HL-60/S4 treated with retinoic acid at 250 ng/mL for 4 days and 3 days (cell line): ENCODE results near the gene TRPT1.

Experiments used
- in situ Hi-C: fragments of 300-500 bp; cut with MboI; formaldehyde crosslinking; loops from 2 replicates; pipeline ENCODE4 v1.7.0; 2022; ENCODE audit warnings: low sequenced_read_pairs

Gene TRPT1

DNA sequence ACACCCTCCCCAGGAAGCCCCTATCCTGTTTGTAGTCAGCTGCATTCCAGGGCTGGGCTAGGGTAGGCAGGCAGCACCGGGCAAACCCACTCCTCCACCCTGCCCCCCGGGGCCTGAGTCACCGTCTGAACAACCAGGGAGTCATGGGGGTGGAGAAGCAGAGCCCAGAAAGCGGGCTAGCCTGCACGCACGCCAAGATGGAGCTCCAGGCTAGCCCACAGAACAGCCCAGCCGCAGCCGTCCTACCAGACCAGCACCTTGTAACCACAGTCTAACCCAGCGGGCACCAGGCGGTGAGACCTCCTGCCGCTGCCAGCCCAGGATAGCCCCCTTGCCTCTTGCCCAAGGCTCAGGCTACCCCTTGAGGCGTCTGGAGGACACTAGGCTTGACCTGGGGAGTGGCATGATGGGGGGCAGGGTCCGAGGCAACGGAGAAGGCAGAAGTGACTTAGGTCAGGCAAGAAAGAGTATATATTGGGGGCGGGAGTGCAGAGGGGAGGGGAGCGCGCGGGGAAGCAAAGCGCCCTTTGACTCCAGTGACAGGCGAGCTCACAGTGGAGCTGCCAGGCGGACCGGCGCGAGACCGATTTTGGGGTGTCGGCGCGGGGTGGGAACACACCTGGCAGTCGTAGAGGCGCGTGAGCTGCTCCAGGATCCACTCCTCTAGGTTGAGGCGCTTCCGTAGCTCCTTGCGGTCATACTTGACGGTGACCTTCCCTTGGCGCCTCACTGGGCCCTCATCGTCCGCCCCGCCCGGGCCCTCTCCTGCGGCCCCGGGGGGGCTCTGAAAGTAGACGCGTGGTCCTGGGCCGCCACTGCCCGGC is 20.0 kb upstream of the TRPT1 start:
- in situ Hi-C loops: no loop called here

DNA sequence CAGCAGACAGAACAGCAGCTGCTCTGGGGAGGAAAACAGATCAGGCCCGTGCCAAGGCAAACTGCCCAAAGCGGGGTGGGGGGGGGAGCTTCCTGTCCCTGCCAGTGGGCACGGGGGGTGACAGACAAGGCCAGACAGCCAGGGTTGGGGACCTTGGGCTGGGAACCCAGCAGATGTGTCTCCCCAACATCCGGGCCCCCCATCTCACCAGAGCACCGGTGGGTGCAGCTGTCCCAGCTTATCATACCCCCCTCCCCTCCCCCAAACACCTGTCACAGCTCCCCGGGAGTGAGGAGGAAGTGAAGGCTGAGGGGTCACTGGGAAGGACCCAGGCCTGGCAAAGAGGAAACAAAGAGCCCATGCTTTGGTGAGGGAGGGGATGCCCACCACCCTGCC is 19.4 kb upstream of the TRPT1 start:
- in situ Hi-C loops: no loop called here

DNA sequence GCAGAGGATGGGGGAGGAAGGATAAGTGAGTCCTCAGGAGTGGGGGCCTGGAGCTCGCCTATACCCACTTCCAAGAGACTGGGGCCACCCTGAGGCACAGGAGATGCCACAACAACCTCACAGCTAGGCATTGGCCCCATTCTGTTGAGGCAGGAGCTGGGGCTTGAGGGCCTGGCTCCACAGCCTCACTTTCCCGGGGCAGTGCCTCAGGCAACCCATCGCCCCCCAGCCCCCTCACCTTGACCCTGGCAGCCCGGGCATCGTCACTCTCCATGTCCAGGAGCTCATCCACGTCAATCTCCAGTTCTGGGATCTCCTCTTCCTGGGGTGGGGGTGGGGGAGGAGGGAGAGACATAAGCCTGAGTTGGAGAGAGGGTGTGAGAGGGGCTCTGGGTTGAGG is 19.0 kb upstream of the TRPT1 start:
- in situ Hi-C loops: no loop called here

DNA sequence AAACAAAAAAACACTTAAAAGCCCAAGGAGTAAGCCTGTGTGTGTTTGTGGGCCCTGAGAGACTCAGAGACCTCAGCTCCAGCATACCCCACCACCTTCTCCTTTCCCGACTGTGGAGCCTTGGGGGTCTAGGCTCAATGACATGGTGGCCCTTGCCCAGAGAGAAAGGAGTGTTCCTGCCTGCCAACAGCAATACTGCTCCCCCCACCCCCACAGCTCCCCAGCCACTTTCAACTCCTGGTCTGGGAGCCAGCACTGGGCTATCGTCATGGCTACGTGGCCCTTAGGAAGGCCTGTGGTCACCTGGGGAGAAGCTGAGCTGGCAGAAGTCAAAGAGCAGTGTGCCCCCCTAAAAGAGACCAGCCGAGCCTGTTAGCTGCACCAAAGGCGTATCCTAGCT is 18.1 kb upstream of the TRPT1 start:
- in situ Hi-C loops: no loop called here

DNA sequence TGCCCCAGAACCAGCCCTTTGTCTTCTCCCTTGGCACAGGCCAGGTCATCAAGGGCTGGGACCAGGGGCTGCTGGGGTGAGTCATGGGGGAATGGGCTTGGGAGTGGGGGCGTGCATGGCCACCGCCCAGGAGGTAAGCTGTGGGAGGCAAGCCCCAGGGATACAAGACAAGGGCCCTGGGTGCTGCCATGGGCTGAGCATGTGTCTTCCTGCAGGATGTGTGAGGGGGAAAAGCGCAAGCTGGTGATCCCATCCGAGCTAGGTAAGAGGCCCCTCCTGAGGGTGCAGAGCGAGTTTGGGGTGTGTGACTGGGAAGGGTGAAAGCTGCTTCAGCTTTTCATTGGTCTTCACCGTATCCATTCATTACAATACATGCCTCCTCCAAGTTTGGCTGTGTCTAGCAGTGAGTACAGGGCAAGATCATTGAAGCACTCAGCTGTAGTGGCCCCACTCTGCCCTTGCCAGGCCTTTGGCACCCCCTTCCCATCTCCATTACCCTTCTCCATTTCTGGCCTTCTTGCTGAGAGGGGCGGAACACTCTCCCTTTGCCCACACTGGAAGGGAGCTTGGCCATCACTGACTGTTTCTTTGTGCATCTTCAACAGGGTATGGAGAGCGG is 17.4 kb upstream of the TRPT1 start:
- in situ Hi-C loops: no loop called here

DNA sequence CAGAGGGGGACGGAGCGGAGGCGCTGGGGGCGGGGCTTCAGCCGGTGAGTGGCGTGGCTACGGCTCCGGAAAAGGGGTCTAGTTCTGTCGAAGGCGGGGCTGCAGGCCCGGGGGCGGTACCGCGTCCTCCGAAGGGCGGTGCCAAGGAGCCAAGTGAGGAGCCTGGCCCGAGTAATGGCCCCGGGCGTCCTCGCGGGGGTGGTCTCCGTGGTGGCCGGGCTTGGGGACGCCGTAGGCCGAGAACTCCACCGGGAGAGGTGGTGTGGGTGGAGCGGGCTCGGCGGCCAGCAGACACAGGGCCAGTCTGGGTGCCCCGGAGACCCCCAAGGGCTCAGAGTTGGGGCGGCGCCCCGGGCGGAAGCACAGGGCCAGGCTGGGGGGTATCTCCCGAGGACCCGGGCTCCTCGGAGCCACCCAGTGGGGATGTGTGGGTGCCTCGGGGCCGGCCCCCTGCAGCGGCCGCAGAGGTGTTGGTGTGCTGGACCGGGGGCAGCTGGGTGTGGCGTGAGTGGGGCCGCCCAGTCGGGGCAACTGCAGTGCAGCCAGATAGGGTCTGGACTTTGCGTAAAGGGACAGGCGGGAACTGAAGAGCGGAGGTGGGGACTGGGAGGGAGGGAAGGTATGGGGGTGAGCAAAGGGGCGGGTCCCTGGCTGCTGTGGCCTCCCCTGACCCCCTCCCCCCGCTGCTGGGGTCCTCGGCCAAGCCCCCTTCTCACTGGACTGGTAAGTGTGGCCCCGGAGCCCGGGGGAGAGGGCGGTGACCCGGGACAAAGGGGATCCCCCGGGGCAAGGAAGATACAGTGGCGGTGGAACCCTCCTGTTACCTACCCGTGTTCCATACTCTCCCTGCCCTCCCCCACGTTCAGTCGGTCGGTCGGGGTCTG is 15.7 kb upstream of the TRPT1 start:
- in situ Hi-C loops: no loop called here

DNA sequence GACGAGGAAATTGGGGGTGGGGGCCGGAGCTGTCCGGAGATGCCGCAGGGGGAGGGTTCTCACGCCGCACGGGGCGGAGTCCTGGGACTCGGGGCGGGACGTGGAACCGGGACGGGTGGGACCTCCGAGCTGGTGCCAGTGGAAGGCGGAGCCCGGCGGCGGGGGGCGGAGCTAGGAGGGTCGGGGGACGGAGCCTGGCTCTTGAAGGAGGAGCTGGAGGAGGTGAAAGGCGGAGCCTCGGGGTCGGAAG is 15.2 kb upstream of the TRPT1 start:
- in situ Hi-C loops: no loop called here

DNA sequence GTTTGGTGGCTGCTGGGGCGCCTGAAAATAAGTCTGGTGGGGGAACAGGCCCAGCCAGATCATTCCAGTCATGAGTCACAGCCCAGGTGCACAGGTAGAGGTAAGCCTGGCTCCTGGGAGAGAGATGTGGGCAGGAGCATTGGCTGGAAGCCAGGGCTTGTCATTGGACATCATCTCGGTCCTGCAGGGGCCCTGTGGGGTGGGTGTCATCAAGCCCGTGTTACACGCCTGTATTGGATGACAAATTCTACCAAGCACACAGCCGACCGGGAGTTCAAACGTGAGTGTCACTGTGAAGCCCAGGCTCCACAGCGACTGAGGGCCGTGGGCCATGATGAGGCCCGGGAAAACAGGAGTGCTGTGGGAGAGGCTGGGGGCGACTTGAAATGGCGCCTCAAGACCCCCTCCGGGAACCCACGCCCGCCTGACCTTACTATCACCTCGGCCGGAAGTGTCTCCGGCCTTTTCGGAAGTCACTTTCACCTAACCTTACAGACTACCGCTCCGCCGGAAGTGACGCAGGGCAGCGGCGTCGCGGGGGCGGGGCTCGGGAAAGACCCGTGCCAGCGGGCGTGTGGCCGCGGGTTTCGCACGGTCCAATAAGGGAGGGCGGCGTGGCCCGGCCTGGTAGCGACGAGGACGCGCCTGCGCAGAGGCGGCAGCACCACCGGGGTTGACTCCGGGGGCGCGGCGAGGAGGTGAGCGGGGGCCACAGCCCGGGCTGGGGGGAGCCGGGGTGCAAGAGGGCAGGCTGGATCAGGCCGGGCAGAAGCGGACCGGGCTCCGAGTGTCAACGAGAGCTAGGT is 14.7 kb upstream of the TRPT1 start, which contains the start of gene FKBP2:
Gene FKBP2 (plus strand): TSS at position 661 of the 806 bp plus-strand sequence. CDS start 1,293 bp downstream, outside the sequence.
- in situ Hi-C loops: no loop called here

DNA sequence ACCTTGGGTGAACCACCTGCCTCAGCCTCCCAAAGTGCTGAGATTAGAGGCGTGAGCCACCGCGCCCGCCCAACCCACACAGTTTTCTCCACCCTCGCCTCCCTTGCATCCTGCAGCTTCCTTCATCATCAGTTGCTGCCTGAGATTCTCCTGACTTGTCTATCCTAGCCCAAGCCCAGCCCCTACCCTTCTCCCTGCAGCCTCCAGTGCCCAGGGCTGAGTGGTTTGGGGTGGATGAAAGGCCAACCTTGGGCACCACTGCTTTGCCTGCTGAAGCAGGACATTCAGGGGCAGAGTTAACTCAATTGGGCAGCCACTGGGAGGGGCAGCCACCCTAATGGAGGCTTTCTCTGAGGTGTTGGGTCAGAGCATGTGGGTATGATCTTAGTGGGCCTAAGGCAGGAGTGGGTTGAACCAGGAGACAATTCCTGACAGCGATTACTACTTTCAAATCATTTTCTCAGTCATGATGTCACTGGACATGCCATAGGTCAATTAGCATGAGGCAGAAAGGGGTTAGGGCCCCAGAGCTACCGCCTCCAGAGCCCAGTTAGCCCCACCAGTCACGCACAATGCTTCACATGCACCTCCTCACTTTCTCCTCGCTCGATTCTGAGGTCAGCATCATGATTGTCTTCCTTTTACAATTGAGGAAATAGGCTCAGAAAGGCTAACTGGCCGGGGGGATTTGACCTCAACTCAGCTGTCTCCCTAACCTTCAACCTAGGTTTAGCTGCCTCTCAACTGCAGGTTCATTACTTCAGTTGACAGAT is 13.9 kb upstream of the TRPT1 start:
- in situ Hi-C loops: no loop called here

DNA sequence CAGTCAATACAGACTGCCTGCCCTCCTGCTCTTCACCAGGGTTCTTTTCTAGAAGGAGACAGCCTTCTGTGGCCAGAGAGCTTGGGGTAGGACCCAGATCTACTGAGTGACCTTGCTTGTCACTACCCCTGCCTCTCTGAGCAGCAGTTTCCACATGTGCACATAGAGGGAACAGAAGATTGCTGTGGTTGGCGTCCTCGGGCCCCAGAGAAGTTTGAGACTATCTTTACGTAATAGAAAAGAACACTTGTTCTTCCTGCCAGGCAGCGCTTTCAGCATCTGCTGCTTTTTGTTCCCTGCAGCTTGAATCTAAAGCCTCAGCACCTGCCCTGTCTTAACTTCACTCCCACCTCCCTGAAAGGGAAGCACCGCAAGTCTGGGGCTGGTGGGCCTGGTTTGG is 13.0 kb upstream of the TRPT1 start:
- in situ Hi-C loops: no loop called here

DNA sequence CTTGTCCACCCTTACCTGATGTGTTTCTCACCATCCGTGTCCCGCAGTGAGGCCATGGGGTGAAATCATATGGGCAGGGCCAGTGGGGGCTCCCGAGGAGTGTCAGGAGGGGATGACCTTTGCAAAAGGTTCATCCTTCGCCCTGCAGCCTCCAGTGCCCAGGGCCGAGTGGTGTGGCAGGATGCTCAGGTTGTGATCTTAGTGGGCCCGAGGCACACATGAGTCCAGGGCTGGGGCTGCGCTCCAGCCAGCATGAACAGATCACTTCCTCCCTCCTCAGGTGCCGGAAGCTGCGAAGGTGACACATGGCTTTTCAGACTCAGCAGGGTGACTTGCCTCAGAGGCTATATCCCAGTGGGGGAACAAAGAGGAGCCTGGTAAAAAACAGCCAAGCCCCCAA is 12.1 kb upstream of the TRPT1 start:
- in situ Hi-C loops: no loop called here

DNA sequence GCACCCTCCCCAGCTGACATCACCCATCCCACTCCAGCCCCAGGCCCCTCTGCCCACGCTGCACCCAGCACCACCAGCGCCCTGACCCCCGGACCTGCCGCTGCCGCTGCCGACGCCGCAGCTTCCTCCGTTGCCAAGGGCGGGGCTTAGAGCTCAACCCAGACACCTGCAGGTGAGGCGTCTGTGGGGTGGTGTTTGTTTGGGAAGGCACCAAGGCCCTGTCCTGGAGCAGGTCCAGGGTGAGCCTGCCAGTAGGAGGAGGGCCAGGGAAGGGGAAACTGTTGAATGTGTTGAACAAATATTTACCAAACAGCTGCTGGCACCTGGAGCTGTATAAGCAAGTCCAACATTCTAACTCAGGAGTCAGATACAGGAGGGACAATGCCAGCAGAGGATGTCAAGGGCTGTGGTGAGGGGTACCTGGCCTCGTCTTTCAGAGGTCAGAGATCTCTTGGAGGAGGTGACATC is 11.5 kb upstream of the TRPT1 start:
- in situ Hi-C loops: no loop called here

DNA sequence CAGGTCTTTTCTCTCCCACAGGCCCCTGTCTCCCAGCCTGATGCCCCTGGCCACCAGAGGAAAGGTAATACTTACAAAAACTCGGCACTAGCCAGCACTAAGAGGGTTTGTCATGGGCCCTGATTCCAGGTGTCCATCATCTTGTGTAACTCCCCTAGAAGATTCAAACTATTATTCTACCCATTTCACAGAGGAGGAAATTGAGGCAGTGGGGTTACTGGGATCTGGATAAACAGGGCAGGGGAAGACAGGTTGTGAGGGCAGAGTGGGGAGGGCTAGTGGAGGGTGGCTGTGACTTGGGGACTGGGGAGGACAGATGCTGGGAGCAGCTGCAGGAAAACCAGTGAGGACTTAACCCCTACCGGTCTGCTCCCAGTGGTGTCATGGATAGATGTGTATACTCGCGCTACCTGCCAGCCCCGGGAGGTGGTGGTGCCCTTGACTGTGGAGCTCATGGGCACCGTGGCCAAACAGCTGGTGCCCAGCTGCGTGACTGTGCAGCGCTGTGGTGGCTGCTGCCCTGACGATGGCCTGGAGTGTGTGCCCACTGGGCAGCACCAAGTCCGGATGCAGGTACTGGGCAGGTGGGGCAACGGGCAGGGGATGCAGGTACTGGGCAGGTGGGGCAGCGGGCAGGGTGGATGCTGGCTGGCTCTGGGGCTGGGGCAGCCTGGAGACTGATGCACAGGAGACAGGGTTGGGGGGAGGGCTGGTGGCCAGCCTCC is 9.6 kb upstream of the TRPT1 start:
- in situ Hi-C loops: no loop called here

DNA sequence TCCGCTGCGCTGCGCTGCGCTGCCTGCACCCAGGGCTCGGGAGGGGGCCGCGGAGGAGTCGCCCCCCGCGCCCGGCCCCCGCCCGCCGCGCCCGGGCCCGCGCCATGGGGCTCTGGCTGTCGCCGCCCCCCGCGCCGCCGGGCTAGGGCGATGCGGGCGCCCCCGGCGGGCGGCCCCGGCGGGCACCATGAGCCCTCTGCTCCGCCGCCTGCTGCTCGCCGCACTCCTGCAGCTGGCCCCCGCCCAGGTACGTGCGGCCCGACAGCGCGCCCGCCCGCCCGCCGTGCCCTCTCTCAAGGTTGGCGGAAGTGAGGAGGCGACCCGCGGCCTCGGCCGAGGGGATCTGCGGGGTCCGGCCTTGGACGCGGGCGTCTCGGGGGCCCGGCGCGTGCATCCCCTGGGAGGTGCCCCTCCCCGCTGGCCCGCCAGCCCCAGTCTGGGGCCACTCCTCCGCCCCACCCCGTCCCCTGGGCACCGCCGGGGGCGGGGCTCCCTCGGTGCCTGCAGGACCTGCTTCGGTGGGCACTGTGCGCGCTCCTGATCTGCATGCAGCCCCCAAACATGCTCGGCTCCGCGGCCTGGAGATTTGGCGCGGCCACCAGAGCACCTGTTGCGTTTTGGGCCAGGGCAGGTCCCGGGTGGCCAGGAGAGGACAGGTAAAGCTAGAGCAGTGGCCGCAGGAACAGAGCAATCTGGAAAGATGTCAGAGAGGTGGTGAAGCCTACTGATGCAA is 8.8 kb upstream of the TRPT1 start:
- in situ Hi-C loops: no loop called here

DNA sequence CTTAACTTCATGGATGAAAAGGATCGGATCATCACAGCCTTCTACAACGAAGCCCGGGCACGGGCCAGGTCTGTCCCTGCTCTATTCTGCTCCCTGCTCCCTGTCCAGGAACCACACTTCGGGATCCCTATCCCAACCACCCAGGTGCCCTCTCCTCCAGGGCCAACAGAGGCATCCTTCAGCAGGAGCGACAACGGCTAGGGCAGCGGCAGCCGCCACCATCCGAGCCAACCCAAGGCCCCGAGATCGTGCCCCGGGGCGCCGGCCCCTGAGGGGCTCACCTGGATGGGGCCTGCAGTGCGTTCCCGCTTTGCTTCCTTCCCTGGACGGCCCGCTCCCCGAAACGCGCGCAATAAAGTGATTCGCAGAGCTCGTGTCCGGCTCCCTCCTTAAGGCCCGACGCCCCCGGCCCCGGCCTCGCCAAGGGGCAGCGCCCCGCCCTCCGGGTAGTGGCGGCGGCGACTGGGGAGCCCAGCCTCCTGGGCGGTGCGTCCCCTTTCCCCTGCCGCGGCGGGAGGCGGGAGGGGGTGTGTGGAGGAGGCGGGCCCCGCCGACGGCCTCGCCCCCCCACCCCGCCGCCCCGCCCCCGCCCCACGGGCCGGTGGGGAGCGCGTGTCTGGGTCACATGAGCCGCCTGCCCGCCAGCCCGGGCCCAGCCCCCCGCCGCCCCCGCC is 8.1 kb upstream of the TRPT1 start, which contains the start of gene VEGFB:
Gene VEGFB (plus strand): TSS at position 672 of the 674 bp plus-strand sequence. CDS start 250 bp downstream, outside the sequence.
- in situ Hi-C loops: no loop called here

DNA sequence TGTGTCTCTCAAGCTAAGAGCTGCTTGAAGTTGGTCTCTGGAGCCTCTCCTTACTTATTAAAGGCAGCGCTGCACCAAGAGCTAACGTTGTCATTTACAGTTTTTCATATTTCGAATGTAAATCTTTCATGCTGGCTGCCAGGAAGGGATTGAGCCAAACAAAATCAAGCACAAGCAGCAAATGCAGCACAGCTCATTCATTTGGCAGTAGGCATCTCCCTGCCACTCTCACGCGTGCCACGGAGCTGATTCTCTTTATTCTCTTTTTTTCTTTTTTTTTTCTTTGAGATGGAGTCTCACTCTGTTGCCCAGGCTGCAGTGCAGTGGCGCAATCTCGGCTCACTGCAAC is 7.0 kb upstream of the TRPT1 start:
- in situ Hi-C loops: no loop called here

DNA sequence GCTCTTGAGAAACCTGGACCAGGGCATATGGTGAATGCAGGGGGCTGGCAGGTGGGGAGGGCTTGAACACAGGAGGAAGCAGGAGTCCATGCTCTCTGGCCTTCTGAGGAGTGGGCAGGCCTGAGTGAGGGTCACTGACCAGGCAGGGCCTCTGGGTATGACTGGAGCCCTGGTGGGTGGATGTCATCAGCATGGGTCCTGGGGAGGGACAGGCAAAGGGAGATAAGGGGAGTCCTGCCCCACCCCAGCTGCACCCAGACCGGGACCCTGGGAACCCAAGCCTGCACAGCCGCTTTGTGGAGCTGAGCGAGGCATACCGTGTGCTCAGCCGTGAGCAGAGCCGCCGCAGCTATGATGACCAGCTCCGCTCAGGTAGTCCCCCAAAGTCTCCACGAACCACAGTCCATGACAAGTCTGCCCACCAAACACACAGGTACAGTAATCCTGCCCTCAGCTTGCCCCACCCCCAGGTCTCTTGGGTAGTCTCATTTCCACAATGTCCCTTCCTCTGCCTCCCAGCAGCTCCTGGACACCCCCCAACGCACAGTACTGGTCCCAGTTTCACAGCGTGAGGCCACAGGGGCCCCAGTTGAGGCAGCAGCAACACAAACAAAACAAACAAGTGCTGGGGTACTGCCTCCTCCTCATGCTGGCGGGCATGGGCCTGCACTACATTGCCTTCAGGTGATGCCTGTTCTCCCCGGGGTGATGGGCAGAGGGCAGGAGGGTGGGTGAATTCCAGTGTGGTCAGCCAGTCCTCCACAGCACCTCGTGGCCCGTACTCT is 6.4 kb upstream of the TRPT1 start:
- in situ Hi-C loops: no loop called here
